Chondrocyte (in vitro differentiated cells): Measurements from ENCODE around the gene HDAC4. TPM values are rescaled to one million over a fixed set of nuclear protein-coding genes. Genes with fewer than 3 reads are reported as not detected.

Experiments
- DNase-seq: peaks from one replicate; pipeline ENCODE4 v3.0.0; 2021; ENCODE audit warnings: mixed read lengths, low spot score
- H3K27ac Mint-ChIP-seq: one replicate; pipeline ENCODE4 v1.8.0; 2021; ENCODE audit warnings: mild to moderate bottlenecking, moderate library complexity, mixed read lengths; ENCODE audit not compliant: unreplicated experiment
- H3K27me3 Mint-ChIP-seq: 2 replicates; pipeline ENCODE4 v1.8.0; 2021; ENCODE audit warnings: low read depth, mixed read lengths
- H3K36me3 Mint-ChIP-seq: 2 replicates; pipeline ENCODE4 v1.8.0; 2021; ENCODE audit warnings: low read depth, mixed read lengths
- H3K4me1 Mint-ChIP-seq: 2 replicates; pipeline ENCODE4 v1.8.0; 2021; ENCODE audit warnings: low read depth, mild to moderate bottlenecking, mixed read lengths
- H3K4me3 Mint-ChIP-seq: one replicate; pipeline ENCODE4 v1.8.0; 2021; ENCODE audit warnings: mild to moderate bottlenecking, moderate library complexity, mixed read lengths; ENCODE audit not compliant: unreplicated experiment
- H3K9me3 Mint-ChIP-seq: 2 replicates; pipeline ENCODE4 v1.8.0; 2021; ENCODE audit warnings: low read depth, mixed read lengths
- total RNA-seq: library from RNA; stranded (reverse); gene quantifications from 3 replicates; pipeline ENCODE4 v1.2.1, GENCODE V29; 2021
- TF ChIP-seq, protein P1 (sequence below): fragments of 200-600 bp; sonication (generic); IDR thresholded peaks from 2 replicates; pipeline ENCODE4 v1.5.0; 2021; ENCODE audit warnings: antibody characterized with exemption, mild to moderate bottlenecking, moderate library complexity

HDAC4 gene
- total RNA-seq, 1 donor from 2014 or later: 22.3 TPM

GRCh38 chr2:239192975-239193374 lies 207.8 kb downstream of the HDAC4 start:
- Mint-ChIP-seq H3K4me3 (no peak overlapping the region), H3K4me1 (peaks cover 7% of the 10 kb centered on the region), H3K27ac (no peak overlapping the region), H3K27me3 (no peaks in the 10 kb centered on the region), H3K36me3 (peaks cover 22% of the 10 kb centered on the region), H3K9me3 (no peaks in the 10 kb centered on the region)
- TF ChIP-seq, protein P1, sequence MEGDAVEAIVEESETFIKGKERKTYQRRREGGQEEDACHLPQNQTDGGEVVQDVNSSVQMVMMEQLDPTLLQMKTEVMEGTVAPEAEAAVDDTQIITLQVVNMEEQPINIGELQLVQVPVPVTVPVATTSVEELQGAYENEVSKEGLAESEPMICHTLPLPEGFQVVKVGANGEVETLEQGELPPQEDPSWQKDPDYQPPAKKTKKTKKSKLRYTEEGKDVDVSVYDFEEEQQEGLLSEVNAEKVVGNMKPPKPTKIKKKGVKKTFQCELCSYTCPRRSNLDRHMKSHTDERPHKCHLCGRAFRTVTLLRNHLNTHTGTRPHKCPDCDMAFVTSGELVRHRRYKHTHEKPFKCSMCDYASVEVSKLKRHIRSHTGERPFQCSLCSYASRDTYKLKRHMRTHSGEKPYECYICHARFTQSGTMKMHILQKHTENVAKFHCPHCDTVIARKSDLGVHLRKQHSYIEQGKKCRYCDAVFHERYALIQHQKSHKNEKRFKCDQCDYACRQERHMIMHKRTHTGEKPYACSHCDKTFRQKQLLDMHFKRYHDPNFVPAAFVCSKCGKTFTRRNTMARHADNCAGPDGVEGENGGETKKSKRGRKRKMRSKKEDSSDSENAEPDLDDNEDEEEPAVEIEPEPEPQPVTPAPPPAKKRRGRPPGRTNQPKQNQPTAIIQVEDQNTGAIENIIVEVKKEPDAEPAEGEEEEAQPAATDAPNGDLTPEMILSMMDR: no peak
- peak; percentile 63 for DNase-seq

DNA sequence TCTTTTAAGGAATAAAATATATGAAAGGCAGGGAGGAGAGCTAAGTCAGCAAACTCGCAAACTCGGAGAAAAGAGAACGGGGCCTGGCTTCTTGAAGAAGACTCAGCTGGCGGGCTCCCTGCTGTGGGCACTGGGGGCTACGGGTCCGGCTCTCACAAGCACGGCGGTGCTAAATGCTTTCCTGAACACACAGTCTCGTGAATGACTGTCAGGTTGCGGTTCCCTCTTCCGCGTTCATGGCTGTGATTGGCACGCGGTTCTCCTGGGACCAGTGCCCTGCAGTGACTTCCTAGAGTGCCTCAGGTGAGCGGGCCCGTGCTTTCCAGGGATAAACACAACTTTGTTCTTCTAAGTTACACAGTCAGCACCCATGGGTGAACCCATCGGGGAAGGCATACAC lies 208.4 kb downstream of the HDAC4 start:
- TF ChIP-seq, protein P1: no peak
- Mint-ChIP-seq H3K9me3 (no peaks in the 10 kb centered on the region), H3K36me3 (peaks cover 19% of the 10 kb centered on the region), H3K27me3 (no peaks in the 10 kb centered on the region), H3K4me1 (peaks cover 7% of the 10 kb centered on the region), H3K4me3 (no peak overlapping the region), H3K27ac (no peak overlapping the region)
- peak; percentile 54 for DNase-seq

- peaks cover 6% of the 10 kb centered on the region for H3K4me1 Mint-ChIP-seq
- no peaks in the 10 kb centered on the region for H3K27me3 Mint-ChIP-seq
- H3K36me3 Mint-ChIP-seq: peaks cover 22% of the 10 kb centered on the region
- TF ChIP-seq, protein P1: no peak
- no peak overlapping the region for H3K27ac Mint-ChIP-seq
- no peaks in the 10 kb centered on the region for H3K9me3 Mint-ChIP-seq
- peak; percentile 79 for DNase-seq
- H3K4me3 Mint-ChIP-seq: no peak overlapping the region
Measured at GRCh38 chr2:239190921-239191885, 209.6 kb downstream of the HDAC4 start.

GRCh38 chr2:239190361-239190760 lies 210.5 kb downstream of the HDAC4 start:
- Mint-ChIP-seq H3K27me3 (no peaks in the 10 kb centered on the region), H3K36me3 (peaks cover 22% of the 10 kb centered on the region), H3K27ac (no peak overlapping the region), H3K4me3 (no peak overlapping the region), H3K9me3 (no peaks in the 10 kb centered on the region), H3K4me1 (no peaks in the 10 kb centered on the region)
- peak; percentile 75 for DNase-seq
- TF ChIP-seq, protein P1: no peak

DNA sequence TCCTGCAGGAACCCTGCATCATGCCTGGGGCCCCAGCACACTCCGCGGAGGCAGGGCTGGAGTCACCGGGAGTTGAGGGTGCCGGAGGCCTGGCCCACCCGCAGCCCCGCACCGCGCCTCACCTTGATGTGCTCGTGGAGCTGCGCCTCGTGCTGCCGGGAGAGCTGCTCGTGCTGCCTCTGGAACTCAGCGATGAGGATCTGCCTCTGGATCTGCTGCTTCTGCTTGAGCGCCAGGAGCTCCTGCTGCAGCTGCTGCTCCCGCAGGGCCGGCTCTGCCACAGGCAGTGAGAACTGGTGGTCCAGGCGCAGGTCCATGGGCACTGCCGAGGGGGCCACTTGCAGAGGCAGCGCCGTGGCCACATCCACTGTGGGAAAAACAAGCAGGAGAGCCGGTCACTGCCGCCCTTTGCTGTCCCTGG lies 211.1 kb downstream of the HDAC4 start:
- Mint-ChIP-seq H3K27me3 (no peaks in the 10 kb centered on the region), H3K27ac (no peak overlapping the region), H3K4me1 (no peaks in the 10 kb centered on the region), H3K36me3 (peaks cover 22% of the 10 kb centered on the region), H3K4me3 (no peak overlapping the region), H3K9me3 (no peaks in the 10 kb centered on the region)
- DNase-seq: peak; percentile 88
- TF ChIP-seq, protein P1: no peak
